Skeletal muscle tissue (tissue), 4 donors: ENCODE data around the gene BRF1. TPM values are rescaled to one million over a fixed set of nuclear protein-coding genes. Genes with fewer than 3 reads are reported as not detected.

Experiments used
- H3K27ac ChIP-seq: one replicate; pipeline ENCODE4 v1.7.0; 2013; ENCODE audit warnings: mild to moderate bottlenecking, low read depth, low read length, inconsistent platforms
- H3K27me3 ChIP-seq, 3 donors: one replicate each; pipeline ENCODE4 v1.7.0; 2013; ENCODE audit warnings: low read length in 3 of 3; ENCODE audit not compliant: control insufficient read depth in 3 of 3, insufficient read depth in 3 of 3
- H3K36me3 ChIP-seq, 3 donors: one replicate each; pipeline ENCODE4 v1.7.0; 2013; ENCODE audit warnings: low read length in 3 of 3; ENCODE audit not compliant: control insufficient read depth in 3 of 3, insufficient read depth in 3 of 3
- H3K4me1 ChIP-seq, 3 donors: one replicate each; pipeline ENCODE4 v1.7.0; 2013; ENCODE audit warnings: low read length in 3 of 3, mild to moderate bottlenecking in 3 of 3; ENCODE audit not compliant: control insufficient read depth in 3 of 3, insufficient read depth in 3 of 3
- H3K4me3 ChIP-seq, 3 donors: one replicate each; pipeline ENCODE4 v1.7.0; 2013; ENCODE audit warnings: low read length in 3 of 3
- H3K9ac ChIP-seq, 3 donors: one replicate each; pipeline ENCODE4 v1.7.0; 2013; ENCODE audit warnings: low read length in 3 of 3, mild to moderate bottlenecking in 3 of 3, moderate library complexity in 2 of 3, low read depth in 1 of 3
- H3K9me3 ChIP-seq, 3 donors: one replicate each; pipeline ENCODE4 v1.7.0; 2013; ENCODE audit warnings: low read length in 3 of 3; ENCODE audit not compliant: control insufficient read depth in 3 of 3
- total RNA-seq: library from RNA; depleted of rRNA; stranded (reverse); fragments of >200 nt; gene quantifications from one replicate; pipeline ENCODE4 v1.2.3, GENCODE V29; 2014
- donor health status: Osteomylitis.

BRF1 gene
- total RNA-seq, 1 donor from 2014 or later, result 38.1 TPM

- peaks cover 12 to 50% (median 32%) of the 10 kb centered on the region in 3 donors for H3K4me1 ChIP-seq
- H3K36me3 ChIP-seq, result no peaks in the 10 kb centered on the region
- no peak overlapping the region for H3K4me3 ChIP-seq
- no peaks in the 10 kb centered on the region for H3K9me3 ChIP-seq
- H3K27me3 ChIP-seq, result peaks cover 51 to 64% (median 54%) of the 10 kb centered on the region in 3 donors
- H3K27ac ChIP-seq, result peak overlapping the region; percentile 56
- no peak overlapping the region for H3K9ac ChIP-seq
These were observed 105.8 kb downstream of the BRF1 start for GRCh38 chr14:105195051-105195450.

DNA sequence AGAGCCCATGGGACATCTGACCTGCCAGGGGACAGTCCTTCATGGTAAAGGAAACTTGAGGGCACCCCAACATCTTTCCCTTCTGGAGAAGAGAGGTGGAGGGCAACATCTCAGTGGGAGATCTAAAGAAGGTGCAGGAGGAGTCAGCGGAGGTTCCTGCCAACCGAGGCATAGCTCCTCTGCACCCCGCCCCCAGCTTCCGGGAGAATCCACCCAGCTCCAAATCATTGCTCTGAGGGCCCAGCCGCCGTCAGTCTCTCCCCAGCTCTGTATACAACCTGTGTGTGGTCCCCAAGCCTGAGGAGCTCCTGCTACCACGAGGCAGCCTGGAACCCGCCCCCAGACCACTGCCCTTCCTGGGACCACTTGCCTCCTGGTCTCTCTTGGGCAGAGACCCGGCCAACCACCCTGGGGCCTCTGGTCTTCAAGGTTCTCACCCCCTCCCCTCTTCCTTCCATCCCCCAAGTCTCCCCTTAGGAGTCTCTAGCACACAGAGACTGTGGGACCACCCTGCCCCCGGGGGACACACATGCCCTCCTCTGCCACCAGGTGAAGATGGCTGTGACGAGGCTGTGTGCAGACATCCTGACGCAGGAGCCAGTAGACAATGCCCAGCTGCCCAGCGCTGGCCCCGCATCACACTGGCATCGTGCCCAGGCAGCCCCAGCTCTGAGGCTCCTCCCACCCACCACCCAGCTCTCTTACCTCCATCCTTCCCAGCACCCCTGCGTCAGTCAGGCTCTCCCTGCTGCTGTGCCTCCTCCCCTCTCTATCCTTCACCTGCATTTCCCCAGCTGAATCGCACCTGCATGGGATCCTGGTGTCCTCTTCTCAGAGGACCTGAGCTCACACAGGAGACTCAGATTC is 106.7 kb downstream of the BRF1 start:
- H3K27me3 ChIP-seq, result peaks cover 42 to 55% (median 45%) of the 10 kb centered on the region in 3 donors
- peaks cover 12 to 44% (median 26%) of the 10 kb centered on the region in 3 donors for H3K4me1 ChIP-seq
- H3K27ac ChIP-seq, result peak overlapping the region; percentile 56
- peak overlapping the region in 1 of 3 donors; percentile 45 for H3K9ac ChIP-seq
- H3K36me3 ChIP-seq, result no peaks in the 10 kb centered on the region
- H3K9me3 ChIP-seq, result no peaks in the 10 kb centered on the region
- no peak overlapping the region for H3K4me3 ChIP-seq

DNA sequence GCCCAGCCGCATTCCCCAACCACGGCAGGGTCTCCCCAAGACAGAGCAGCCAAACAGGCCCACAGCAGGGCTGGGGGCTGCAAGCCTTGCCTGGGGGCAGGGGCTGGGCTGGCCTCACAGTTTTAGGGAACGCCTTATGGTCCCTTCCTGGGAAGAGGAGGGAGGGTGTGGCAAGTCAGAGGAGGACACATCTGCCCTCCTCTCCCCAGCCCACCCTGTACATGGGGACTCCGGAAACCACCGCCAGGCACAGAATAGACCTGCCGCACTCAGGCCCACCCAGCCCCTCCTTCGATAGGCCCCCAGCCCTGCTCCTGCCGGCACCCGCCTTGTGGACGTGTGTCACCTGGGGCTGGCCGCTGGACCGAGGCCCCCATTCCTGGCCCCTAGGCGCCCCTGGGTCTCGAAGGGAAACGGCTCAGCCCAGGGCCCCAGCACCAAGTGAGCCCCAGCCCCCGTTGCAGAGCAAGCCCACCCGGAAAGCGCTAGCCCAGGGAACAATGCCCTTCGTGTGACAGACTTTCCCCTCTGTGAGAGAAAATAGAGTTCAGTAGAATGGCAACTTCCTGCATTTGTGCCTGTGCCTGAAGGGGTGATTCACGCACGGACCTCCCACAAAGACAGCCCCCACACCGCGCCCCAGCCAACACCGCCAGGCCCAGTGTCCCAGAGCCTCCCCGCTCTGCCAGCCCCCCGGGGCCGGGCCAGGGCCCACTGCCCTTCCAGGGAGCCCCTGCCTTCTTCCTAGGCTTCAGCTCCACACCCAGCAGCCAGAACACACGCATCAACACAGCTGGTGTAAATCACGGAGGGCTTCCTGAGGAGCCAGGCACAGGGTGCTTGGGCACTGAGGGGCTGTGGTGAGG is 107.7 kb downstream of the BRF1 start:
- H3K4me1 ChIP-seq, result peaks cover 12 to 36% (median 15%) of the 10 kb centered on the region in 3 donors
- peaks cover 31 to 45% (median 38%) of the 10 kb centered on the region in 3 donors for H3K27me3 ChIP-seq
- no peaks in the 10 kb centered on the region for H3K36me3 ChIP-seq

DNA sequence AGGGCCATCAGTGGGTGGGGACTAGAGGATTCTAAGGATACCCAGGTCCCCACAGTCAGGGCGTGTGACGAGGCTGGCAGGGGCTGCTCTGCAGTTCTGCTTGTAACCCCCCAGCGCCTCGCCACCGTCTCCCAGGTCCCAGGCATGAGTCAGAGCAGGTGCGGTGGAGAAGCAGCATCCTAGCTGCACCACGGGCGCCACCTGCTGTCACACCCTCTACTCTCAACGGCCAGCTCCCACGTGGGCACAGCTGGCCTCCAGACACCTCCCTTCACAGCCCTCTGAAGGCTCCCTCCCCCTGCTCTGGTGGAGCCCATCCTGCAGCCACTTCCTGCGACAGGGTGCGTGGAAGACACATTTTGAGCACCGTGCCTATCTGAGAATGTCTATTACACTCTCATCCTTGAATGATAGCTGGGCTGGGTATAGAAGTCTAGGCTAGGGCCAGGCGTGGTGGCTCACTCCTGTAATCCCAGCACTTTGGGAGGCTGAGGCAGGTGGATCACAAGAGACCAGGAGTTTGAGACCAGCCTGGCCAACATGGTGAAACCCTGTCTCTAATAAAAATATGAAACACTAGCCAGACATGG is 112.8 kb downstream of the BRF1 start:
- H3K9me3 ChIP-seq, result peaks cover 0 to 3% (median 0%) of the 10 kb centered on the region in 3 donors
- peaks cover 7 to 15% (median 14%) of the 10 kb centered on the region in 3 donors for H3K4me1 ChIP-seq
- no peak overlapping the region for H3K4me3 ChIP-seq
- H3K27ac ChIP-seq, result no peak overlapping the region
- peaks cover 0 to 9% (median 0%) of the 10 kb centered on the region in 3 donors for H3K27me3 ChIP-seq
- no peak overlapping the region for H3K9ac ChIP-seq
- no peaks in the 10 kb centered on the region for H3K36me3 ChIP-seq

More for the DNA sequence above, 107.7 kb downstream of the BRF1 start:
- peak overlapping the region; percentile 44 for H3K27ac ChIP-seq
- H3K9me3 ChIP-seq, result peaks cover 0 to under 1% (median 0%) of the 10 kb centered on the region in 3 donors
- peak overlapping the region in 1 of 3 donors; percentile 45 for H3K9ac ChIP-seq
- H3K4me3 ChIP-seq, result no peak overlapping the region

GRCh38 chr14:105187116-105187515 is 113.7 kb downstream of the BRF1 start:
- peaks cover 0 to 3% (median 0%) of the 10 kb centered on the region in 3 donors for H3K9me3 ChIP-seq
- H3K9ac ChIP-seq, result no peak overlapping the region
- H3K27me3 ChIP-seq, result peaks cover 0 to 9% (median 0%) of the 10 kb centered on the region in 3 donors
- H3K36me3 ChIP-seq, result no peaks in the 10 kb centered on the region
- peaks cover 7 to 21% (median 19%) of the 10 kb centered on the region in 3 donors for H3K4me1 ChIP-seq
- H3K27ac ChIP-seq, result no peak overlapping the region
- H3K4me3 ChIP-seq, result no peak overlapping the region

GRCh38 chr14:105185973-105186372 is 114.8 kb downstream of the BRF1 start:
- peaks cover 0 to 3% (median 0%) of the 10 kb centered on the region in 3 donors for H3K9me3 ChIP-seq
- peaks cover 0 to 5% (median 0%) of the 10 kb centered on the region in 3 donors for H3K27me3 ChIP-seq
- no peaks in the 10 kb centered on the region for H3K36me3 ChIP-seq
- H3K4me1 ChIP-seq, result peaks cover 7 to 25% (median 24%) of the 10 kb centered on the region in 3 donors
- no peak overlapping the region for H3K4me3 ChIP-seq
- H3K27ac ChIP-seq, result no peak overlapping the region
- H3K9ac ChIP-seq, result no peak overlapping the region

GRCh38 chr14:105185001-105185400 is 115.8 kb downstream of the BRF1 start:
- no peak overlapping the region for H3K27ac ChIP-seq
- peaks cover 0 to 5% (median 0%) of the 10 kb centered on the region in 3 donors for H3K27me3 ChIP-seq
- no peak overlapping the region for H3K4me3 ChIP-seq
- H3K36me3 ChIP-seq, result no peaks in the 10 kb centered on the region
- peaks cover 0 to 3% (median 0%) of the 10 kb centered on the region in 3 donors for H3K9me3 ChIP-seq
- H3K4me1 ChIP-seq, result peaks cover 11 to 31% (median 31%) of the 10 kb centered on the region in 3 donors
- H3K9ac ChIP-seq, result no peak overlapping the region

DNA sequence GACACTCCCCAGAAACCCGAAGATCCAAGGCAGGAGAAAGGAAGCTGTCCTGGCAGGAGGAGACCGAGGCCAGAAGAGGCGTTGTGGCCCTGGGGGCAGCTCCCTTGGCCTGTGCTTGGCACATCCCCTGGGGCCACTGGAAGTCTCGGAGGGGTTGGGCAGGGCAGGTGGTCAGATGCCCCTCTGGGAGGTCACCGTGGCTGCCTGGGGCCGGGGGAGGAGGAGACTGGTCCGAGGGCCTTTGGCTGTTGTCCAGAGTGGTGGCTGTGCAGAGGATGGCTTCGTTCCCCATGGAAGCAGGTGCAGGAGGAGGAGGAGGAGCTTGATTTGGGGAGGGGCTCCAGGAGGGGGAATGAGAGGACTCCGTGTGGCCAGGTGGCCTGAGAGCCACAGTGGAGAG is 116.3 kb downstream of the BRF1 start:
- no peak overlapping the region for H3K27ac ChIP-seq
- peak overlapping the region in 1 of 3 donors; percentile 3 for H3K9ac ChIP-seq
- H3K4me3 ChIP-seq, result no peak overlapping the region
- no peaks in the 10 kb centered on the region for H3K36me3 ChIP-seq
- peaks cover 11 to 37% (median 32%) of the 10 kb centered on the region in 3 donors for H3K4me1 ChIP-seq
- H3K9me3 ChIP-seq, result peaks cover 0 to 3% (median 0%) of the 10 kb centered on the region in 3 donors
- H3K27me3 ChIP-seq, result peaks cover 0 to 5% (median 0%) of the 10 kb centered on the region in 3 donors

- no peak overlapping the region for H3K4me3 ChIP-seq
- H3K27me3 ChIP-seq, result no peaks in the 10 kb centered on the region
- H3K9me3 ChIP-seq, result no peaks in the 10 kb centered on the region
- H3K4me1 ChIP-seq, result peaks cover 12 to 50% (median 41%) of the 10 kb centered on the region in 3 donors
- no peak overlapping the region for H3K27ac ChIP-seq
- peak overlapping the region in 1 of 3 donors; percentile 33 for H3K9ac ChIP-seq
- no peaks in the 10 kb centered on the region for H3K36me3 ChIP-seq
These were observed 118.3 kb downstream of the BRF1 start for GRCh38 chr14:105182296-105183020.
